GM23338 (cell line): ENCODE data around the gene IGF2R. TPM values are rescaled to one million over a fixed set of nuclear protein-coding genes. Genes with fewer than 3 reads are reported as not detected.

ENCODE experiments used
- ATAC-seq: fragments of 200-7000 bp; cut with Tn5 transposase; 3 replicates; pipeline ENCODE4 v1.9.1; 2020
- DNase-seq: peaks from one replicate; pipeline ENCODE4 v3.0.0-alpha.2; 2015; ENCODE audit warnings: low spot score
- H2AFZ ChIP-seq: fragments of 200-600 bp; sonication (generic); 2 replicates; pipeline ENCODE4 v1.8.0; 2016; ENCODE audit warnings: antibody characterized with exemption, mild to moderate bottlenecking, moderate library complexity
- H3F3A ChIP-seq: fragments of 200-600 bp; sonication (generic); replicated peaks from 2 replicates; pipeline ENCODE4 v1.8.0; 2017; ENCODE audit warnings: antibody characterized with exemption, mixed run types, low read depth
- H3K27ac ChIP-seq: fragments of 200-600 bp; sonication (generic); 2 replicates; pipeline ENCODE4 v1.6.1; 2016; ENCODE audit warnings: low read depth
- H3K27me3 ChIP-seq: fragments of 200-600 bp; sonication (generic); 2 replicates; pipeline ENCODE4 v1.8.0; 2016; ENCODE audit warnings: mild to moderate bottlenecking, mixed run types, moderate library complexity; ENCODE audit not compliant: insufficient read depth
- H3K36me3 ChIP-seq: fragments of 200-600 bp; sonication (generic); 2 replicates; pipeline ENCODE4 v1.8.0; 2016; ENCODE audit warnings: mild to moderate bottlenecking; ENCODE audit not compliant: insufficient read depth
- H3K4me1 ChIP-seq: fragments of 200-600 bp; sonication (generic); 2 replicates; pipeline ENCODE4 v1.8.0; 2016; ENCODE audit warnings: mild to moderate bottlenecking, moderate library complexity; ENCODE audit not compliant: insufficient read depth
- H3K4me2 ChIP-seq: fragments of 200-600 bp; sonication (generic); 2 replicates; pipeline ENCODE4 v1.7.1; 2017; ENCODE audit warnings: mixed run types
- H3K4me3 ChIP-seq: fragments of 200-600 bp; sonication (generic); 2 replicates; pipeline ENCODE4 v1.6.1; 2016; ENCODE audit warnings: mixed run types
- H3K79me2 ChIP-seq: fragments of 200-600 bp; sonication (generic); replicated peaks from 2 replicates; pipeline ENCODE4 v1.8.0; 2017; ENCODE audit warnings: mild to moderate bottlenecking; ENCODE audit not compliant: insufficient read depth
- H3K9me2 ChIP-seq: fragments of 200-600 bp; sonication (generic); 2 replicates; pipeline ENCODE4 v1.8.0; 2017; ENCODE audit not compliant: insufficient read depth
- H4K20me1 ChIP-seq: fragments of 200-600 bp; sonication (generic); replicated peaks from 2 replicates; pipeline ENCODE4 v1.8.0; 2017; ENCODE audit warnings: mild to moderate bottlenecking; ENCODE audit not compliant: insufficient read depth
- H3K27ac Mint-ChIP-seq: 2 replicates; pipeline ENCODE4 v1.8.0; 2020; ENCODE audit warnings: inconsistent platforms, mild to moderate bottlenecking, moderate library complexity, mixed read lengths
- H3K27me3 Mint-ChIP-seq: 3 replicates; pipeline ENCODE4 v1.8.0; 2022; ENCODE audit warnings: low read depth, mild to moderate bottlenecking, moderate library complexity, mixed read lengths, inconsistent platforms; ENCODE audit not compliant: insufficient read depth, poor library complexity
- H3K36me3 Mint-ChIP-seq: 3 replicates; pipeline ENCODE4 v1.8.0; 2021; ENCODE audit warnings: low read depth, mild to moderate bottlenecking, inconsistent platforms, moderate library complexity, mixed read lengths
- H3K4me1 Mint-ChIP-seq: 3 replicates; pipeline ENCODE4 v1.8.0; 2020; ENCODE audit warnings: mild to moderate bottlenecking, inconsistent platforms, mixed read lengths
- H3K4me3 Mint-ChIP-seq: 3 replicates; pipeline ENCODE4 v1.8.0; 2021; ENCODE audit warnings: moderate library complexity, mild to moderate bottlenecking, inconsistent platforms, mixed read lengths
- H3K9me3 Mint-ChIP-seq: 3 replicates; pipeline ENCODE4 v1.8.0; 2020; ENCODE audit warnings: moderate library complexity, mild to moderate bottlenecking, inconsistent platforms, mixed read lengths
- EZH2phosphoT487 ChIP-seq: fragments of 200-600 bp; sonication (generic); IDR thresholded peaks from one replicate; pipeline ENCODE4 v1.8.1; 2018; ENCODE audit warnings: antibody characterized with exemption; ENCODE audit not compliant: unreplicated experiment
- JUNB ChIP-seq: IDR thresholded peaks from one replicate; pipeline ENCODE4 v1.6.1; 2016; ENCODE audit warnings: antibody characterized with exemption; ENCODE audit not compliant: unreplicated experiment
- NANOG ChIP-seq: IDR thresholded peaks from 2 replicates; pipeline ENCODE4 v1.6.1; 2016; ENCODE audit warnings: antibody characterized with exemption, borderline replicate concordance
- POLR2AphosphoS5 ChIP-seq: IDR thresholded peaks from 2 replicates; pipeline ENCODE4 v1.6.1; 2016; ENCODE audit warnings: antibody characterized with exemption, low read depth
- ZNF331 ChIP-seq: fragments of 250-450 bp; sonication (Bioruptor Pico); IDR thresholded peaks from 2 replicates; pipeline ENCODE4 v1.5.0; 2020; ENCODE audit warnings: low read depth, mild to moderate bottlenecking, moderate library complexity
- ZNF462 ChIP-seq: fragments of 250-450 bp; sonication (Bioruptor Pico); IDR thresholded peaks from 2 replicates; pipeline ENCODE4 v1.5.0; 2020; ENCODE audit warnings: mild to moderate bottlenecking, moderate library complexity
- polyA plus RNA-seq: library from polyadenylated mRNA; unstranded; fragments of >200 nt; fragmentation: Nextera tagmentation; extraction: Ambion mirVana; gene quantifications from 2 replicates; pipeline ENCODE4 v1.2.1, GENCODE V29; 2016
- total RNA-seq: library from RNA; depleted of rRNA; stranded (reverse); fragments of >200 nt; shearing (Covaris generic); gene quantifications from 2 replicates; pipeline ENCODE4 v1.2.3, GENCODE V29; 2014
- TF ChIP-seq, protein P1 (sequence below): IDR thresholded peaks from one replicate; pipeline ENCODE4 v1.6.1; 2018; ENCODE audit warnings: antibody characterized with exemption; ENCODE audit not compliant: unreplicated experiment

Gene IGF2R
- total and polyA plus RNA-seq, 2 experiments from 2014 or later = 12.5 to 76.4 TPM

DNA sequence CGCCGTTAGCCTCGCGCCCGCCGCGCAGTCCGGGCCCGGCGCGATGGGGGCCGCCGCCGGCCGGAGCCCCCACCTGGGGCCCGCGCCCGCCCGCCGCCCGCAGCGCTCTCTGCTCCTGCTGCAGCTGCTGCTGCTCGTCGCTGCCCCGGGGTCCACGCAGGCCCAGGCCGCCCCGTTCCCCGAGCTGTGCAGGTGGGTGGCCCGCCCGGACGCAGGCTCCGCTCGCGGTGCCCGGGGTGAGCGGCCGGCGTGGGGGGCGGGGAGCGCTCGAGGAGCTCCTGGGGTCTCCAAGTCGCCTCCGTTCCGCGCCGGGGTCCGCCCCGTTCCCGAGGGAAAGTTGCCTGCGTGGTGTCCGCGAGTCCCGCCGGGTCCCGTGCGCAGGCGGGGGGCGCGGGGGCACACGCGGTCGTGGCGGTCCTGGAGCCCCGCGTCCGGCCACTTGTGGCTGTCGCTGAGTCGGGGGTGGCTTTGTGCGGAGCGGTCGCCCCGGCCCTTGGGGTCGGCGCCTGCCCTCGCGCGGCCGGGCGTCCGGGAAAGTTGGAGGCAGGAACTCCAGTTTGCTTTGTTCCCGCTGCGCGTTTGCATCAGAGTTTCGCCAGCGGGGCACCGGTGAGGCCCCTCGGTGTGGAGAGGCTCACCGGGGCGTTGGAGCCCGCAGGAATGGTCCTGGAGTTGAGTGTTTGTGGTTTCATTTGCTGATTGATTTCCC, 476 bp downstream of the IGF2R start (continued):
- no peak for TF ChIP-seq ZNF462 (CRISPR knock-in tag)

DNA sequence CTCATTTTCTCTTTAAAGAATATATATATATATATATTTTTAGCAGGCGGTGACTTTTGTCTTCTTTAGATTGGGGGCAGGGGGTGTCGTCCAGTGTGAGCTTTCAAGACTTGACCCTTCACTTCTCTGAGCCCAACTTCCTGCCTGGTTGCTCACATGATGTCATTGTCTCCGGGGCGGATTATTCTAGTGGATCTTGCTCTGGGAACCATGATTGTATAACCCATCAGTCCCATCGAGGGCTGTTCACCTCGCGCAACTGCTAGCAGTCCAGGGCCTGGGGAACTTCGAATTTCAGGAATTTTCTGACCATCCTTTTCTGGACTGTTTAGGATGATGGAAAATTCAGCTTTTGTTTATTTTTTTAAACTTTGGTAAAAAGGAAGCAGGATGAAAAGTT, 1.0 kb downstream of the IGF2R start:
- 0 out of 2 replicates have a peak, but pooled peaks cover 15% of the 10 kb centered on the region for H3K27me3 ChIP-seq
- DNase-seq (peak; percentile 83), ATAC-seq (peak; percentile 52)
- H3K36me3 ChIP-seq = no peaks in the 10 kb centered on the region
- no peaks in the 10 kb centered on the region for H3K9me3 Mint-ChIP-seq
- no peaks in the 10 kb centered on the region for H3F3A ChIP-seq
- no peak overlapping the region; the same call in 1 of the 2 replicates for H2AFZ ChIP-seq
- peaks cover 54% of the 10 kb centered on the region for H3K79me2 ChIP-seq
- H3K27ac ChIP-seq = no peak overlapping the region
- no peaks in the 10 kb centered on the region for H3K9me2 ChIP-seq
- H3K27me3 Mint-ChIP-seq = peaks cover 4% of the 10 kb centered on the region
- H3K4me1 Mint-ChIP-seq = peaks cover 48% of the 10 kb centered on the region
- peak overlapping the region; percentile 57 for H3K4me3 ChIP-seq
- H4K20me1 ChIP-seq = peaks cover 30% of the 10 kb centered on the region
- H3K4me2 ChIP-seq = peak overlapping the region; percentile 80
- peaks cover 45% of the 10 kb centered on the region for H3K4me1 ChIP-seq
- H3K4me3 Mint-ChIP-seq = peak overlapping the region; percentile 95
- peak overlapping the region; percentile 95 for H3K27ac Mint-ChIP-seq
- peaks cover 3% of the 10 kb centered on the region; the same call in 2 of the 3 replicates for H3K36me3 Mint-ChIP-seq
- TF ChIP-seq, protein P1, sequence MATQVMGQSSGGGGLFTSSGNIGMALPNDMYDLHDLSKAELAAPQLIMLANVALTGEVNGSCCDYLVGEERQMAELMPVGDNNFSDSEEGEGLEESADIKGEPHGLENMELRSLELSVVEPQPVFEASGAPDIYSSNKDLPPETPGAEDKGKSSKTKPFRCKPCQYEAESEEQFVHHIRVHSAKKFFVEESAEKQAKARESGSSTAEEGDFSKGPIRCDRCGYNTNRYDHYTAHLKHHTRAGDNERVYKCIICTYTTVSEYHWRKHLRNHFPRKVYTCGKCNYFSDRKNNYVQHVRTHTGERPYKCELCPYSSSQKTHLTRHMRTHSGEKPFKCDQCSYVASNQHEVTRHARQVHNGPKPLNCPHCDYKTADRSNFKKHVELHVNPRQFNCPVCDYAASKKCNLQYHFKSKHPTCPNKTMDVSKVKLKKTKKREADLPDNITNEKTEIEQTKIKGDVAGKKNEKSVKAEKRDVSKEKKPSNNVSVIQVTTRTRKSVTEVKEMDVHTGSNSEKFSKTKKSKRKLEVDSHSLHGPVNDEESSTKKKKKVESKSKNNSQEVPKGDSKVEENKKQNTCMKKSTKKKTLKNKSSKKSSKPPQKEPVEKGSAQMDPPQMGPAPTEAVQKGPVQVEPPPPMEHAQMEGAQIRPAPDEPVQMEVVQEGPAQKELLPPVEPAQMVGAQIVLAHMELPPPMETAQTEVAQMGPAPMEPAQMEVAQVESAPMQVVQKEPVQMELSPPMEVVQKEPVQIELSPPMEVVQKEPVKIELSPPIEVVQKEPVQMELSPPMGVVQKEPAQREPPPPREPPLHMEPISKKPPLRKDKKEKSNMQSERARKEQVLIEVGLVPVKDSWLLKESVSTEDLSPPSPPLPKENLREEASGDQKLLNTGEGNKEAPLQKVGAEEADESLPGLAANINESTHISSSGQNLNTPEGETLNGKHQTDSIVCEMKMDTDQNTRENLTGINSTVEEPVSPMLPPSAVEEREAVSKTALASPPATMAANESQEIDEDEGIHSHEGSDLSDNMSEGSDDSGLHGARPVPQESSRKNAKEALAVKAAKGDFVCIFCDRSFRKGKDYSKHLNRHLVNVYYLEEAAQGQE = no peak
- TF ChIP-seq EZH2phosphoT487 = no peak
- no peak for TF ChIP-seq NANOG
- no peak for TF ChIP-seq ZNF331 (CRISPR knock-in tag)
- TF ChIP-seq JUNB = no peak
- TF ChIP-seq POLR2AphosphoS5 = no peak
